ENCODE measurements around the gene PDSS2.
"Not testable (repeated sequence)": the region's sequence is repeated elsewhere in the genome, so short reads cannot be mapped to it uniquely, and the experiment has no call there.

Gene PDSS2

GRCh38 chr6:107459283-107460082 lies at the start of gene PDSS2:
Gene PDSS2 (minus strand): TSS chr6:107459564. CDS start chr6:107459285, 279 bp downstream.
- peak; percentile 84 for DNase-seq (ENCODE audit: low read depth)

GRCh38 chr6:107506145-107506544 lies 46.8 kb upstream of the PDSS2 start:
- no peak for DNase-seq (ENCODE audit: low read depth)

- DNase-seq (ENCODE audit: low read depth), result no peak
Measured at GRCh38 chr6:107504270-107505026, 45.1 kb upstream of the PDSS2 start.

GRCh38 chr6:107496892-107497684 lies 37.7 kb upstream of the PDSS2 start:
- no peak for DNase-seq (ENCODE audit: low read depth)

GRCh38 chr6:107495971-107496370 lies 36.6 kb upstream of the PDSS2 start:
- DNase-seq (ENCODE audit: low read depth), result no peak

GRCh38 chr6:107495196-107495643 lies 35.9 kb upstream of the PDSS2 start:
- DNase-seq (ENCODE audit: low read depth), result no peak

GRCh38 chr6:107493158-107494057 lies 34.0 kb upstream of the PDSS2 start:
- DNase-seq (ENCODE audit: low read depth), result no peak

- no peak for DNase-seq (ENCODE audit: low read depth)
Measured at GRCh38 chr6:107491760-107492660, 32.6 kb upstream of the PDSS2 start.

- DNase-seq (ENCODE audit: low read depth), result no peak
Measured at GRCh38 chr6:107491138-107491609, 31.8 kb upstream of the PDSS2 start.

GRCh38 chr6:107490566-107491137 lies 31.3 kb upstream of the PDSS2 start:
- no peak for DNase-seq (ENCODE audit: low read depth)

GRCh38 chr6:107489636-107490565 lies 30.5 kb upstream of the PDSS2 start, which contains the start of gene SOBP:
Gene SOBP (plus strand): TSS chr6:107490117. CDS start chr6:107490617, 500 bp downstream.
- no peak for DNase-seq (ENCODE audit: low read depth)

- DNase-seq (ENCODE audit: low read depth), result no peak
Measured at GRCh38 chr6:107488875-107489635, 29.7 kb upstream of the PDSS2 start.

- no peak for DNase-seq (ENCODE audit: low read depth)
Measured at GRCh38 chr6:107488174-107488874, 29.0 kb upstream of the PDSS2 start.

GRCh38 chr6:107485157-107485556 lies 25.8 kb upstream of the PDSS2 start:
- no peak for DNase-seq (ENCODE audit: low read depth)

- DNase-seq (ENCODE audit: low read depth), result no peak
Measured at GRCh38 chr6:107479089-107479690, 19.8 kb upstream of the PDSS2 start.

- not testable (repeated sequence) for DNase-seq (ENCODE audit: low read depth)
Measured at GRCh38 chr6:107475826-107476225, 16.5 kb upstream of the PDSS2 start.

- not testable (repeated sequence) for DNase-seq (ENCODE audit: low read depth)
Measured at GRCh38 chr6:107475360-107475759, 16.0 kb upstream of the PDSS2 start.
